ENCODE measurements around the gene PIGU. TPM values are rescaled to one million over a fixed set of nuclear protein-coding genes. Genes with fewer than 3 reads are reported as not detected.

The PIGU gene
- total and polyA plus RNA-seq, 2 donors (not counting 1 experiment from before 2014, with no cell fraction given): 6.4 to 42.6 TPM

- H3K9me3 ChIP-seq (ENCODE audit: control insufficient read depth, insufficient read depth, low read depth, low read length): no peaks in the 10 kb centered on the region
- peak overlapping the region; percentile 39 for H3K4me2 ChIP-seq (ENCODE audit: extremely low read depth, insufficient read depth, low read length)
- peaks cover 17% of the 10 kb centered on the region for H3K36me3 ChIP-seq (ENCODE audit: control insufficient read depth, insufficient read depth, low read length)
- no peak overlapping the region for H3K9ac ChIP-seq (ENCODE audit: insufficient read depth, low read length)
- peak overlapping the region; percentile 39 for H3K27ac ChIP-seq (ENCODE audit: insufficient read depth, low read length)
- H3K4me1 ChIP-seq (ENCODE audit: control insufficient read depth, extremely low read depth, insufficient read depth, low read length): peaks cover 38% of the 10 kb centered on the region
- no peak for DNase-seq (ENCODE audit: low read depth in 2 of 2)
- no peak for TF ChIP-seq EZH2 (IDR thresholded peaks at IDR 0.05; ENCODE audit: low read length, missing control alignments)
- TF ChIP-seq CTCF (conservative IDR thresholded peaks at IDR 0.05 in 1 of 2, IDR thresholded peaks at IDR 0.05 in 1 of 2; ENCODE audit: low read depth in 1 of 2, low read length in 2 of 2): no peak
- no peaks in the 10 kb centered on the region for H3K27me3 ChIP-seq (ENCODE audit: control insufficient read depth, insufficient read depth, low read length)
- peaks cover 42% of the 10 kb centered on the region for H3K79me2 ChIP-seq (ENCODE audit: control insufficient read depth, insufficient read depth, low read length)
- no peak overlapping the region for H2AFZ ChIP-seq (ENCODE audit: low read length)
- H4K20me1 ChIP-seq (ENCODE audit: control insufficient read depth, extremely low read depth, insufficient read depth, low read length): no peaks in the 10 kb centered on the region
- no peak overlapping the region for H3K4me3 ChIP-seq (replicated peaks in 1 of 4; ENCODE audit: control extremely low read depth in 1 of 4, insufficient read depth in 1 of 4, low read depth in 3 of 4, low read length in 4 of 4)
Measured at GRCh38 chr20:34527016-34527415, 149.9 kb downstream of the PIGU start.

GRCh38 chr20:34526466-34526865, 150.4 kb downstream of the PIGU start:
- H3K36me3 ChIP-seq (ENCODE audit: control insufficient read depth, insufficient read depth, low read length): peaks cover 15% of the 10 kb centered on the region
- TF ChIP-seq EZH2 (IDR thresholded peaks at IDR 0.05; ENCODE audit: low read length, missing control alignments) (no peak), CTCF (conservative IDR thresholded peaks at IDR 0.05 in 1 of 2, IDR thresholded peaks at IDR 0.05 in 1 of 2; ENCODE audit: low read depth in 1 of 2, low read length in 2 of 2) (no peak)

GRCh38 chr20:34525709-34526416, 151.0 kb downstream of the PIGU start:
- Histone ChIP-seq H3K9ac (ENCODE audit: insufficient read depth, low read length) (no peak overlapping the region), H3K36me3 (ENCODE audit: control insufficient read depth, insufficient read depth, low read length) (peaks cover 10% of the 10 kb centered on the region), H3K27me3 (ENCODE audit: control insufficient read depth, insufficient read depth, low read length) (no peaks in the 10 kb centered on the region), H4K20me1 (ENCODE audit: control insufficient read depth, extremely low read depth, insufficient read depth, low read length) (no peaks in the 10 kb centered on the region), H3K4me1 (ENCODE audit: control insufficient read depth, extremely low read depth, insufficient read depth, low read length) (peaks cover 40% of the 10 kb centered on the region), H3K27ac (ENCODE audit: insufficient read depth, low read length) (peak overlapping the region; percentile 39), H2AFZ (ENCODE audit: low read length) (no peak overlapping the region), H3K4me2 (ENCODE audit: extremely low read depth, insufficient read depth, low read length) (peak overlapping the region; percentile 39), H3K9me3 (ENCODE audit: control insufficient read depth, insufficient read depth, low read depth, low read length) (no peaks in the 10 kb centered on the region), H3K4me3 (replicated peaks in 1 of 4; ENCODE audit: control extremely low read depth in 1 of 4, insufficient read depth in 1 of 4, low read depth in 3 of 4, low read length in 4 of 4) (peak overlapping the region in 1 of 4 experiments; percentile 18), H3K79me2 (ENCODE audit: control insufficient read depth, insufficient read depth, low read length) (peaks cover 49% of the 10 kb centered on the region)
- DNase-seq (ENCODE audit: low read depth in 2 of 2): peak; percentile 98 to 99
- TF ChIP-seq CTCF (conservative IDR thresholded peaks at IDR 0.05 in 1 of 2, IDR thresholded peaks at IDR 0.05 in 1 of 2; ENCODE audit: low read depth in 1 of 2, low read length in 2 of 2) (no peak), EZH2 (IDR thresholded peaks at IDR 0.05; ENCODE audit: low read length, missing control alignments) (no peak)

More at GRCh38 chr20:34526466-34526865, 150.4 kb downstream of the PIGU start:
- H3K27me3 ChIP-seq (ENCODE audit: control insufficient read depth, insufficient read depth, low read length): no peaks in the 10 kb centered on the region
- H3K4me2 ChIP-seq (ENCODE audit: extremely low read depth, insufficient read depth, low read length): peak overlapping the region; percentile 39
- peaks cover 45% of the 10 kb centered on the region for H3K79me2 ChIP-seq (ENCODE audit: control insufficient read depth, insufficient read depth, low read length)
- H2AFZ ChIP-seq (ENCODE audit: low read length): no peak overlapping the region
- no peak overlapping the region for H3K9ac ChIP-seq (ENCODE audit: insufficient read depth, low read length)
- DNase-seq (ENCODE audit: low read depth in 2 of 2): peak; percentile 15 to 17
- peak overlapping the region in 1 of 4 experiments; percentile 18 for H3K4me3 ChIP-seq (replicated peaks in 1 of 4; ENCODE audit: control extremely low read depth in 1 of 4, insufficient read depth in 1 of 4, low read depth in 3 of 4, low read length in 4 of 4)
- peak overlapping the region; percentile 39 for H3K27ac ChIP-seq (ENCODE audit: insufficient read depth, low read length)
- H3K4me1 ChIP-seq (ENCODE audit: control insufficient read depth, extremely low read depth, insufficient read depth, low read length): peaks cover 40% of the 10 kb centered on the region
- H4K20me1 ChIP-seq (ENCODE audit: control insufficient read depth, extremely low read depth, insufficient read depth, low read length): no peaks in the 10 kb centered on the region
- H3K9me3 ChIP-seq (ENCODE audit: control insufficient read depth, insufficient read depth, low read depth, low read length): no peaks in the 10 kb centered on the region
